Measurements from ENCODE around the gene BTNL2. TPM values are rescaled to one million over a fixed set of nuclear protein-coding genes. Genes with fewer than 3 reads are reported as not detected.

The BTNL2 gene
- not detected in 2 replicates for total RNA-seq (ENCODE audit: low replicate concordance)
- long read RNA-seq = 0 reads

GRCh38 chr6:32406857-32407256 is at the start of gene BTNL2:
BTNL2 (minus strand) TSS chr6:32407181; CDS start chr6:32407123, 58 bp downstream.
- Mint-ChIP-seq H3K4me3 (no peak within 1 kb of the TSS), H3K4me1 (ENCODE audit: unreplicated experiment) (no peaks in the 10 kb centered on the region), H3K27me3 (peaks cover 56% of the 10 kb centered on the region), H3K9me3 (no peaks in the 10 kb centered on the region), H3K27ac (no peak within 1 kb of the TSS), H3K36me3 (no peaks in the 10 kb centered on the region)
- DNase-seq (ENCODE audit: extremely low spot score, unreplicated experiment) = no peak
- TF ChIP-seq CTCF (conservative IDR thresholded peaks at IDR 0.05) = no peak

GRCh38 chr6:32449088-32449736 is 42.2 kb upstream of the BTNL2 start:
- no peak for TF ChIP-seq CTCF (conservative IDR thresholded peaks at IDR 0.05)
- Mint-ChIP-seq H3K4me3 (no peak overlapping the region), H3K27ac (no peak overlapping the region), H3K9me3 (peaks cover 8% of the 10 kb centered on the region), H3K36me3 (no peaks in the 10 kb centered on the region), H3K4me1 (ENCODE audit: unreplicated experiment) (no peaks in the 10 kb centered on the region), H3K27me3 (peaks cover 43% of the 10 kb centered on the region)
- no peak for DNase-seq (ENCODE audit: extremely low spot score, unreplicated experiment)

GRCh38 chr6:32447932-32448331 is 41.0 kb upstream of the BTNL2 start:
- no peak for DNase-seq (ENCODE audit: extremely low spot score, unreplicated experiment)
- H3K4me3 Mint-ChIP-seq = no peak overlapping the region
- no peak for TF ChIP-seq CTCF (conservative IDR thresholded peaks at IDR 0.05)
- H3K36me3 Mint-ChIP-seq = no peaks in the 10 kb centered on the region
- H3K4me1 Mint-ChIP-seq (ENCODE audit: unreplicated experiment) = no peaks in the 10 kb centered on the region
- H3K27me3 Mint-ChIP-seq = peaks cover 43% of the 10 kb centered on the region
- no peak overlapping the region for H3K27ac Mint-ChIP-seq
- H3K9me3 Mint-ChIP-seq = peaks cover 8% of the 10 kb centered on the region

- TF ChIP-seq CTCF (conservative IDR thresholded peaks at IDR 0.05) = no peak
- H3K4me3 Mint-ChIP-seq = no peak overlapping the region
- peaks cover 6% of the 10 kb centered on the region for H3K9me3 Mint-ChIP-seq
- DNase-seq (ENCODE audit: extremely low spot score, unreplicated experiment) = no peak
- H3K27ac Mint-ChIP-seq = no peak overlapping the region
- peaks cover 32% of the 10 kb centered on the region for H3K27me3 Mint-ChIP-seq
- H3K36me3 Mint-ChIP-seq = no peaks in the 10 kb centered on the region
- H3K4me1 Mint-ChIP-seq (ENCODE audit: unreplicated experiment) = no peaks in the 10 kb centered on the region
These were observed 38.4 kb upstream of the BTNL2 start for GRCh38 chr6:32445321-32445854.

- Mint-ChIP-seq H3K4me3 (no peak overlapping the region), H3K27me3 (peaks cover 27% of the 10 kb centered on the region), H3K4me1 (ENCODE audit: unreplicated experiment) (no peaks in the 10 kb centered on the region), H3K27ac (no peak overlapping the region), H3K9me3 (peaks cover 6% of the 10 kb centered on the region), H3K36me3 (no peaks in the 10 kb centered on the region)
- DNase-seq (ENCODE audit: extremely low spot score, unreplicated experiment) = no peak
- TF ChIP-seq CTCF (conservative IDR thresholded peaks at IDR 0.05) = no peak
These were observed 37.5 kb upstream of the BTNL2 start for GRCh38 chr6:32444433-32444832.
